Left ventricle myocardium superior (tissue), 1 donor: ENCODE results near the gene DNAJC4. TPM values are rescaled to one million over a fixed set of nuclear protein-coding genes. Genes with fewer than 3 reads are reported as not detected.

Experiments used
- ATAC-seq: fragments of 200-7000 bp; cut with Tn5 transposase; one replicate; pipeline ENCODE4 v1.9.1; 2020; ENCODE audit warnings: mild to moderate bottlenecking, moderate library complexity
- DNase-seq: peaks from one replicate; pipeline ENCODE4 v3.0.0-alpha.2; 2020
- intact Hi-C: fragments of 100-400 bp; cut with micrococcal nuclease; formaldehyde crosslinking; loops from one replicate; pipeline ENCODE4 v1.11.0; 2022
- long read RNA-seq: library from polyadenylated mRNA; unstranded; transcript quantifications from one replicate; pipeline ENCODE4 v2.0.0, GENCODE V29; 2021
- total RNA-seq: library from RNA; stranded (reverse); fragmentation: NEBNext Ultra II Directional; extraction: Animal tissue kit (Norgen Biotek cat#: 25700); gene quantifications from one replicate; pipeline ENCODE4 v1.2.1, GENCODE V29; 2021
- donor health status: DM: no; HTN: yes; CAD: no; lungs with severe emphysema.

DNAJC4 gene
- total RNA-seq = 59.1 TPM
- long read RNA-seq, partial matches to known transcripts = 39 of 56 reads
- long read RNA-seq, other reads (novel, unspliced or antisense) = 15 of 56 reads

- intact Hi-C loops = no loop called here
- ATAC-seq (peak; percentile 64), DNase-seq (peak; percentile 96)
Measured at GRCh38 chr11:64230171-64230984, at the start of gene DNAJC4. DNAJC4 (plus strand) TSS chr11:64230548; CDS start chr11:64230855, 307 bp downstream.

GRCh38 chr11:64180891-64181290, 49.5 kb upstream of the DNAJC4 start:
- DNase-seq = no peak
- intact Hi-C loops = no loop called here
- ATAC-seq = no peak

DNA sequence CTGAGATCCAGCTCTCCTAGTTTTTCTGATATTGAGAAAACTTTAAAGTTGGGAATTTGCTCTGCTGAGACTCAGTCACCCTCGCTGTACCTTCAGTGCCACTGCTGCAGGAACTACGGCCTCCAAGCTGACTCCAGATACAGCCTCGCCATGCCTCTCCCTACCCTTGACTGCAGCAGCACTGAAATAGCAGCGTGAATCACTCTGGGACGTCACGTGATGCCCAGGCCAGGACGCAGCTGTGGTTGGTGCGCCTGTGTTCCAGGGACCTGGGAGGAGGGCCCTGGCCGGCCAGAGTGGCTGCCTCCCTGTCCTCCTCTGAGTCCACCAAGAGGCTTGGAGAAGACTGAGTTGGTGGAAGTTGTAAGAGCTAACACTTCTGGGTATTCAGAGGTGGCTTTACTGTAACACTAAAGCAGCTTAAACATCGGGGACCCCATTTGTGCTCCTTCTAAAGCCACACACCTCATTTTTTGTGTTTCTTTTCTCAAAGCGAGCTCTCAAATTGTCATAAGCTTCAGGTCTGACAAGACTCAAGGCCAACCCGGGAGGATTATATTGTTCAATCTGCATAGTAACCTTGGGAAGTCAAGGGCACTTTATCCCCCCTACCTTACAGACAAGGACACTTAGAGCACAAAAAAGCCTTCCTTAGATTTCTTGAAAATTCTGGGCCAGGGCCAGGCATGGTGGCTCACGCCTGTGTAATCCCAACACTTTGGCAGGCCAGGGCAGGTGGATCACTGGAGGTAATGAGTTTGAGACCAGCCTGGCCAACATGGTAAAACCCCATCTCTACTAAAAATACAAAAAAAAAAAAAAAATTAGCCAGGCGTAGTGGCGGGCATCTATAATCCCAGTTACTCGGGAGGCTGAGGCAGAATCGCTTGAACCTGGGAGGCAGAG, 48.6 kb upstream of the DNAJC4 start:
- DNase-seq (peak; percentile 94), ATAC-seq (peak; percentile 71)
- intact Hi-C loops = no loop called here

DNA sequence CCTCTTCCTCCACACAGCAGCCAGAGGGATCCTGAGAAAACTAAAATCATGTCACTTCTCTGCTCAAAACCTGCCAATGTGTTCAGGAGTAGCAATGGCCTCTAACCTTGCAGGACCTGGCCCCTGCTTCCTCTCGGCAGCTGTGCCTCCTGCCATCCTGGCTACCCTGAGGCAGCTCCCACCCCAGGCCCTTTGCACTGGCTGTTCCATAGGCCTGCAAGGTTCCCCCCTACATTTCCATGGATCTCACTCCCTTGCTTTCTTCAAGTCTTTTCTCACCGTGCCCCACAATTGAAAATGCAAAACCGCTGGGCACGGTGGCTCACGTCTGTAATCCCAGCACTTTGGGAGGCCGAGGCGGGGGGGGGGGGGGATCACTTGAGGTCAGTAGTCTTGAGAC, 46.5 kb upstream of the DNAJC4 start:
- DNase-seq (no peak), ATAC-seq (no peak)
- intact Hi-C loops = no loop called here

- ATAC-seq (peak; percentile 57), DNase-seq (peak; percentile 92)
- intact Hi-C loops = no loop called here
Measured at GRCh38 chr11:64185175-64185692, 45.1 kb upstream of the DNAJC4 start.

- DNase-seq = peak; percentile 98
- peak; percentile 88 for ATAC-seq
- intact Hi-C loops = no loop called here
Measured at GRCh38 chr11:64185693-64186491, 44.5 kb upstream of the DNAJC4 start, which contains the start of gene STIP1. STIP1 (plus strand) TSS chr11:64186171; CDS start chr11:64186262, 91 bp downstream.

DNA sequence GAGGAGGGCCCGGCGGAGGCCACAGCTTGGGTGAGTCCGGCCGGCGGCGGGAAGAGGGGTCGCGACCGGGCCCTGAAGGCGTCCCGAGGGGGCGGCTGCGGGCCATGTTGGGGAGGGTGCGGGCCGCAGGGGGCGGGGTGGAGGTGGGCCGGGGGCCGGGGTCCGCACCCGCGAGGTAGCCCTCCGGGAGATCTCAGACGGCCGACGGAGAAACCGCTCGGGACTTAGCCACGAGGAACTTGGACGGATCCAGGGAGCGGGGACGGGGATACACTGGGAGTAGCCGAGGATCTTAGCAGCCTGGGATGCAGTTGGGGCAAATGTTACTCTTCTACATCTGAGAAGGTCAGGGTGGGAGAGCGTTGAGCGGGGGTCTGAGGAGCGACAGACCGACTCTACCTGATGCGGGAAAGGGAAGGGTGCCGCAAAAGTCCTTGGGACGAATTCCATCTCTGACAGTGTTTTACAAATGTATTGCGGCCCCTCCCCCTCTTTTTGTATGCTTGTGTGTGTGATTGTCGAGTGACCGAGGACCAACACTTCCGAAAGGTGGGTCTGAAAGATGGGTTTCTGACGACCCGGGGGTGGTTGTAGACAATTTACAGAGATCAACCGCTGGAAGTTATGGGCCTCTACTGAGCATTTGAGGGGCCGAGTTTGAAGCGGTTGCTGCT, 43.7 kb upstream of the DNAJC4 start:
- DNase-seq = no peak
- intact Hi-C loops = no loop called here
- ATAC-seq = no peak

- DNase-seq (no peak), ATAC-seq (no peak)
- intact Hi-C loops = no loop called here
Measured at GRCh38 chr11:64192434-64192833, 37.9 kb upstream of the DNAJC4 start.

DNA sequence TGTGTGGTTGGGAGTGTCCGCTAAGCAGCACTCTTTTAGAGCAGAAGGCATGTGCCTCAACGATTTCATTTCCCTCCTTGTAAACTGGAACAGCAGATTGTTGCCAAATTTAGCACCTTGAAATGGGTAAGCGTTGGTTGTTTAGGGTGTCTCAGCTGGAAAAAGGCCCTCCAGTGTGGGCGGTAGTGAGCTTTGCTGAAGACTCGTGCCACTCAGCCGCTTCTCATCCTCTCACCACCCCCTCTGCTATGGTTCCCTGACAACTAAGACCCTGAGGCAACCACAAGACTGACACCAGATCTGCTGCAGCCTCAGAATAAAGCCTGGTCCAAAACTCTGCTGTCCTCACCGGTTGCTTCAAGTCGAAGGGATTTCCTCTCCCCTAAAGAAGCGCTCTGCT, 33.7 kb upstream of the DNAJC4 start:
- ATAC-seq (no peak), DNase-seq (no peak)
- intact Hi-C loops = no loop called here

GRCh38 chr11:64198511-64198910, 31.8 kb upstream of the DNAJC4 start:
- ATAC-seq (no peak), DNase-seq (no peak)
- intact Hi-C loops = no loop called here

DNA sequence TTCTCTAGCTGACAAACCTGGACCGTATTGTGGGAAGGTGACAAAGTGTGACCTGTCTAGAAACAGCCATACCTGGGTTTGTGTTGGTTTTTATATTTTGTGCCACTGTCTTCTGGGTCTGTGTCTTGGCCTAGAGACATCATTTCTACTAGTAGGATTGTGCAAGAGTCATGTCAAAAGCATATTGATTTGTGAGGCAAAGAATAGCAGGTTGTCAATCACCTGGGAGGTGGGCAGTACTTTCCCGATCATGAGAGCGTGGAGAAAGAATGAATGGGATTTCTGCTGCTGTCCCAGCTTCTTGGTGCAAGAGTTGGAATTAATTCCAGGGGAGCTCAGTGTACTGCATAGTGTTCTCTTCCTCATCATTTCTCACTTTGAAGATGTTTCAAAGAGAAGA, 28.8 kb upstream of the DNAJC4 start:
- ATAC-seq (no peak), DNase-seq (no peak)
- intact Hi-C loops = no loop called here

- intact Hi-C loops = no loop called here
- no peak for DNase-seq
- no peak for ATAC-seq
Measured at GRCh38 chr11:64202992-64203391, 27.4 kb upstream of the DNAJC4 start.

- no peak for ATAC-seq
- no peak for DNase-seq
- intact Hi-C loops = no loop called here
Measured at GRCh38 chr11:64203421-64204079, 26.8 kb upstream of the DNAJC4 start.

DNA sequence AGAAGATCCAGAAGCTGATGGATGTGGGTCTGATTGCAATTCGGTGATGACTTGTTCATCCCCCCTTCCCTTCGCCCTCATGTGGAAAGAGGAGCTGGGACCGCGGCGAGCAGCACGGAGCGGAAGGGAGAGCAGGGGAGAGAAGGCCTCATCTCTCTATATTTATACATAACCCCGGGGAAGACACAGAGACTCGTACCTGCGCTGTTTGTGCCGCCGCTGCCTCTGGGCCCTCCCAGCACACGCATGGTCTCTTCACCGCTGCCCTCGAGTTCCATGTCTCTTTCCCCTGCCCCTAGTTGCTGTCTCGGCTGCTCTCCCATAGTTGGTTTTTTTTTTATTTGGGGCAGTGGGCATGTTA, 26.3 kb upstream of the DNAJC4 start:
- DNase-seq (no peak), ATAC-seq (no peak)
- intact Hi-C loops = no loop called here

- intact Hi-C loops = no loop called here
- peak; percentile 64 for ATAC-seq
- peak; percentile 88 for DNase-seq
Measured at GRCh38 chr11:64204464-64204989, 25.8 kb upstream of the DNAJC4 start.

GRCh38 chr11:64206457-64207255, 23.7 kb upstream of the DNAJC4 start, which contains the start of gene FERMT3:
FERMT3 (plus strand) TSS chr11:64206721; CDS start chr11:64207365, 644 bp downstream.
- DNase-seq (peak; percentile 78), ATAC-seq (peak; percentile 43)
- intact Hi-C loops = no loop called here
